WTC11 (cell line): ENCODE data around the gene TTLL5. TPM values are rescaled to one million over a fixed set of nuclear protein-coding genes. Genes with fewer than 3 reads are reported as not detected.

Source experiments
- ATAC-seq: fragments of 200-7000 bp; cut with Tn5 transposase; 2 replicates; pipeline ENCODE4 v1.10.0; 2021; ENCODE audit warnings: mild to moderate bottlenecking, moderate library complexity
- CTCF ChIA-PET: fragments of 300-600 bp; sonication (Branson Sonifier 250); formaldehyde crosslinking; loops from one replicate; lab custom pipeline; 2021; ENCODE audit warnings: antibody characterized with exemption; lab: Charles Lee
- POLR2A ChIA-PET: fragments of 350-600 bp; sonication (Branson Sonifier 250); formaldehyde crosslinking; loops from one replicate; lab custom pipeline; 2021; ENCODE audit warnings: antibody characterized with exemption; lab: Charles Lee
- DNase-seq: peaks from one replicate; pipeline ENCODE4 v3.0.0; 2021; ENCODE audit warnings: low spot score
- H3K27ac Mint-ChIP-seq: 2 replicates; pipeline ENCODE4 v1.8.0; 2021; ENCODE audit warnings: mixed read lengths
- H3K27me3 Mint-ChIP-seq: 2 replicates; pipeline ENCODE4 v1.8.0; 2021; ENCODE audit warnings: low read depth, mild to moderate bottlenecking, moderate library complexity, mixed read lengths
- H3K36me3 Mint-ChIP-seq: 2 replicates; pipeline ENCODE4 v1.8.0; 2021; ENCODE audit warnings: mixed read lengths
- H3K4me1 Mint-ChIP-seq: 2 replicates; pipeline ENCODE4 v1.8.0; 2022; ENCODE audit warnings: mixed read lengths
- H3K4me3 Mint-ChIP-seq: 2 replicates; pipeline ENCODE4 v1.8.0; 2021; ENCODE audit warnings: mild to moderate bottlenecking, moderate library complexity, mixed read lengths
- H3K9me3 Mint-ChIP-seq: 2 replicates; pipeline ENCODE4 v1.8.0; 2021; ENCODE audit warnings: mixed read lengths
- ATF1 ChIP-seq: sonication (generic); formaldehyde crosslinking; IDR thresholded peaks from 2 replicates; pipeline ENCODE4 v1.8.1; 2023; ENCODE audit warnings: mild to moderate bottlenecking, moderate library complexity, missing genetic modification reagents
- EMX1 ChIP-seq: fragments of 250-450 bp; sonication (Bioruptor Pico); IDR thresholded peaks from 2 replicates; pipeline ENCODE4 v1.8.0; 2021; ENCODE audit warnings: mild to moderate bottlenecking
- ESRRA ChIP-seq: sonication (generic); formaldehyde crosslinking; IDR thresholded peaks from 2 replicates; pipeline ENCODE4 v1.8.1; 2022; ENCODE audit warnings: mild to moderate bottlenecking, missing genetic modification reagents, borderline replicate concordance
- ETV6 ChIP-seq: sonication (generic); formaldehyde crosslinking; IDR thresholded peaks from 2 replicates; pipeline ENCODE4 v1.8.1; 2022; ENCODE audit warnings: mild to moderate bottlenecking, missing genetic modification reagents
- FOXJ3 ChIP-seq: sonication (generic); formaldehyde crosslinking; IDR thresholded peaks from 2 replicates; pipeline ENCODE4 v1.9.0; 2021; ENCODE audit warnings: missing genetic modification reagents, mild to moderate bottlenecking, borderline replicate concordance
- NFYB ChIP-seq: sonication (generic); formaldehyde crosslinking; conservative IDR thresholded peaks from 2 replicates; pipeline ENCODE4 v1.8.0; 2022; ENCODE audit warnings: low read depth, missing genetic modification reagents
- NR1H2 ChIP-seq: sonication (generic); formaldehyde crosslinking; IDR thresholded peaks from 2 replicates; pipeline ENCODE4 v1.9.0; 2021; ENCODE audit warnings: mild to moderate bottlenecking, moderate library complexity, missing genetic modification reagents
- RORB ChIP-seq: fragments of 250-450 bp; sonication (Bioruptor Pico); IDR thresholded peaks from 2 replicates; pipeline ENCODE4 v1.9.0; 2021; ENCODE audit warnings: mild to moderate bottlenecking
- SOX15 ChIP-seq: fragments of 250-450 bp; sonication (Bioruptor Pico); IDR thresholded peaks from 2 replicates; pipeline ENCODE4 v1.9.0; 2021; ENCODE audit warnings: mild to moderate bottlenecking
- ZNF121 ChIP-seq: sonication (generic); formaldehyde crosslinking; IDR thresholded peaks from 2 replicates; pipeline ENCODE4 v1.8.0; 2023; ENCODE audit warnings: missing genetic modification reagents
- ZNF423 ChIP-seq: fragments of 250-450 bp; sonication (Bioruptor Pico); IDR thresholded peaks from 2 replicates; pipeline ENCODE4 v2.1.2; 2022; ENCODE audit warnings: mild to moderate bottlenecking, moderate library complexity
- ZNF671 ChIP-seq: fragments of 250-450 bp; sonication (Bioruptor Pico); IDR thresholded peaks from 2 replicates; pipeline ENCODE4 v1.8.0; 2021; ENCODE audit warnings: mild to moderate bottlenecking
- total RNA-seq: library from RNA; stranded (reverse); gene quantifications from 3 replicates; pipeline ENCODE4 v1.2.3, GENCODE V29; 2021
- TF ChIP-seq, protein P1 (sequence below): sonication (generic); formaldehyde crosslinking; IDR thresholded peaks from 2 replicates; pipeline ENCODE4 v1.8.0; 2023; ENCODE audit warnings: missing genetic modification reagents
- TF ChIP-seq, protein P2 (sequence below): sonication (generic); formaldehyde crosslinking; IDR thresholded peaks from 2 replicates; pipeline ENCODE4 v1.8.1; 2022; ENCODE audit warnings: low read depth, mild to moderate bottlenecking, moderate library complexity, missing genetic modification reagents, borderline replicate concordance
- TF ChIP-seq, protein P3 (sequence below): sonication (generic); formaldehyde crosslinking; IDR thresholded peaks from 2 replicates; pipeline ENCODE4 v1.8.0; 2022; ENCODE audit warnings: mild to moderate bottlenecking, missing genetic modification reagents
- TF ChIP-seq, protein P4 (sequence below): sonication (generic); formaldehyde crosslinking; conservative IDR thresholded peaks from 2 replicates; pipeline ENCODE4 v1.8.1; 2022; ENCODE audit warnings: mild to moderate bottlenecking, missing genetic modification reagents
- TF ChIP-seq, protein P5 (sequence below): fragments of 250-450 bp; sonication (Bioruptor Pico); IDR thresholded peaks from 2 replicates; pipeline ENCODE4 v1.9.0; 2021; ENCODE audit warnings: moderate library complexity, mild to moderate bottlenecking, inconsistent platforms, borderline replicate concordance
- TF ChIP-seq, protein P6 (sequence below): fragments of 250-450 bp; sonication (Bioruptor Pico); IDR thresholded peaks from 2 replicates; pipeline ENCODE4 v1.9.0; 2021; ENCODE audit warnings: mild to moderate bottlenecking
- TF ChIP-seq, protein P7 (sequence below): sonication (generic); formaldehyde crosslinking; IDR thresholded peaks from 2 replicates; pipeline ENCODE4 v1.8.1; 2022; ENCODE audit warnings: mild to moderate bottlenecking, moderate library complexity, missing genetic modification reagents
- TF ChIP-seq, protein P8 (sequence below): sonication (generic); formaldehyde crosslinking; IDR thresholded peaks from 2 replicates; pipeline ENCODE4 v1.8.1; 2023; ENCODE audit warnings: mild to moderate bottlenecking, missing genetic modification reagents

TTLL5 gene
- total RNA-seq, 1 experiment from 2014 or later = 39.6 TPM

DNA sequence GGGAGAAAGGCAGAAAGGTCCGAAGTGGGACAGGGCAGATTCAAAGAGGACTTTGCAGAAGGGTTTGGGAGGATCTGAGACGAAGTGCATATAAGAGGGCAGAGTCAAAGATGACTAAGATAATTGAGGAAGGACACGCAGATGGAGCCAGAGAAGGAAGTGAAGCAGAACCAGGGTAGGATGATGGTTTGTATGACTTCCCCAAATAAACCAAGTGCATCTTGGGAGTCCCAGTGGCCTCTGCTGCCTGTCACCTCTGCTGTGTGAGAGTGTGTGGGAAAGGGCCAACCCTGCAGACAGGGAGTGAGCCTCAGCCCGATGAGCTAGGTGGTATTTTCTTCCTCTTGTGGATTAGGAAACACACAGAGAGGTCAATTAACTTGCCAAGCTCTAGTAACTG lies 45.8 kb upstream of the TTLL5 start (continued):
- TF ChIP-seq FOXJ3 (CRISPR knock-in tag) (no peak), ATF1 (CRISPR knock-in tag) (no peak), ESRRA (CRISPR knock-in tag) (no peak), NR1H2 (CRISPR knock-in tag) (no peak), EMX1 (CRISPR knock-in tag) (no peak), ZNF121 (CRISPR knock-in tag) (no peak), SOX15 (CRISPR knock-in tag) (no peak), ZNF423 (CRISPR knock-in tag) (no peak)
- TF ChIP-seq, protein P1, sequence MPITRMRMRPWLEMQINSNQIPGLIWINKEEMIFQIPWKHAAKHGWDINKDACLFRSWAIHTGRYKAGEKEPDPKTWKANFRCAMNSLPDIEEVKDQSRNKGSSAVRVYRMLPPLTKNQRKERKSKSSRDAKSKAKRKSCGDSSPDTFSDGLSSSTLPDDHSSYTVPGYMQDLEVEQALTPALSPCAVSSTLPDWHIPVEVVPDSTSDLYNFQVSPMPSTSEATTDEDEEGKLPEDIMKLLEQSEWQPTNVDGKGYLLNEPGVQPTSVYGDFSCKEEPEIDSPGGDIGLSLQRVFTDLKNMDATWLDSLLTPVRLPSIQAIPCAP = no peak
- TF ChIP-seq, all 79 proteins: peak for 0

DNA sequence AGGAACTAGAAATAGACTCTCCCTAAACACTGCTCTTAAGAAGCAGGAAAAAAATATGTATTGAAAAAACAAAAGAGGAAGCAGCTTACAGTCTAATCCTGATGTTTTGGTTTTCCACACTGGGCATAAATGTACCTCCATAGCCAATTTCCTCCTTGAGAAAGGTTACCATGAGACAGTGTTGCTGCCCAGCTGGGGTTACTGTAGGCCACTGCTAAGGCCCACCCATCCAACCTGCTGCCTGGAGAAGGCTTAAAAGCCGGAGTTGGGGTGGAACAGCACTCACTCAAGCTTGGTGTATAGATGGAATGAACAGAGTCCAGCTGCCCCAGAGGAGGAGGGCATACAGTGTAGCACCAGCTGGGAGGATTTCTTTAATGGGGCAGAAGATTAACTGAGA lies 41.5 kb upstream of the TTLL5 start:
- Mint-ChIP-seq H3K9me3 (no peaks in the 10 kb centered on the region), H3K4me3 (no peak overlapping the region), H3K36me3 (no peaks in the 10 kb centered on the region), H3K4me1 (no peaks in the 10 kb centered on the region), H3K27me3 (no peaks in the 10 kb centered on the region; the same call in 1 of the 2 replicates), H3K27ac (no peak overlapping the region)
- no peak for ATAC-seq
- no peak for DNase-seq
- CTCF ChIA-PET = interaction anchor here (0.7 to 1.7 kb wide), 3 partner anchors 35 to 288 kb away, joined by 3 to 6 read pairs (median 4); no protein-coding TSS in a partner anchor
- no peak for TF ChIP-seq ZNF671
- no peak for TF ChIP-seq RORB
- TF ChIP-seq NFYB (CRISPR knock-in tag) = no peak
- no peak for TF ChIP-seq ETV6 (CRISPR knock-in tag)
- TF ChIP-seq, protein P2, sequence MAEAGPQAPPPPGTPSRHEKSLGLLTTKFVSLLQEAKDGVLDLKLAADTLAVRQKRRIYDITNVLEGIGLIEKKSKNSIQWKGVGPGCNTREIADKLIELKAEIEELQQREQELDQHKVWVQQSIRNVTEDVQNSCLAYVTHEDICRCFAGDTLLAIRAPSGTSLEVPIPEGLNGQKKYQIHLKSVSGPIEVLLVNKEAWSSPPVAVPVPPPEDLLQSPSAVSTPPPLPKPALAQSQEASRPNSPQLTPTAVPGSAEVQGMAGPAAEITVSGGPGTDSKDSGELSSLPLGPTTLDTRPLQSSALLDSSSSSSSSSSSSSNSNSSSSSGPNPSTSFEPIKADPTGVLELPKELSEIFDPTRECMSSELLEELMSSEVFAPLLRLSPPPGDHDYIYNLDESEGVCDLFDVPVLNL (CRISPR knock-in tag) = no peak
- no peak for TF ChIP-seq ZNF121 (CRISPR knock-in tag)
- TF ChIP-seq, protein P3, sequence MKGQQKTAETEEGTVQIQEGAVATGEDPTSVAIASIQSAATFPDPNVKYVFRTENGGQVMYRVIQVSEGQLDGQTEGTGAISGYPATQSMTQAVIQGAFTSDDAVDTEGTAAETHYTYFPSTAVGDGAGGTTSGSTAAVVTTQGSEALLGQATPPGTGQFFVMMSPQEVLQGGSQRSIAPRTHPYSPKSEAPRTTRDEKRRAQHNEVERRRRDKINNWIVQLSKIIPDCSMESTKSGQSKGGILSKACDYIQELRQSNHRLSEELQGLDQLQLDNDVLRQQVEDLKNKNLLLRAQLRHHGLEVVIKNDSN (CRISPR knock-in tag) = no peak
- TF ChIP-seq, protein P4, sequence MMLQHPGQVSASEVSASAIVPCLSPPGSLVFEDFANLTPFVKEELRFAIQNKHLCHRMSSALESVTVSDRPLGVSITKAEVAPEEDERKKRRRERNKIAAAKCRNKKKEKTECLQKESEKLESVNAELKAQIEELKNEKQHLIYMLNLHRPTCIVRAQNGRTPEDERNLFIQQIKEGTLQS (CRISPR knock-in tag) = no peak
- TF ChIP-seq, protein P5, sequence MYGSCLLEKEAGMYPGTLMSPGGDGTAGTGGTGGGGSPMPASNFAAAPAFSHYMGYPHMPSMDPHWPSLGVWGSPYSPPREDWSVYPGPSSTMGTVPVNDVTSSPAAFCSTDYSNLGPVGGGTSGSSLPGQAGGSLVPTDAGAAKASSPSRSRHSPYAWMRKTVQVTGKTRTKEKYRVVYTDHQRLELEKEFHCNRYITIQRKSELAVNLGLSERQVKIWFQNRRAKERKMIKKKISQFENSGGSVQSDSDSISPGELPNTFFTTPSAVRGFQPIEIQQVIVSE (CRISPR knock-in tag) = no peak
- TF ChIP-seq, protein P6, sequence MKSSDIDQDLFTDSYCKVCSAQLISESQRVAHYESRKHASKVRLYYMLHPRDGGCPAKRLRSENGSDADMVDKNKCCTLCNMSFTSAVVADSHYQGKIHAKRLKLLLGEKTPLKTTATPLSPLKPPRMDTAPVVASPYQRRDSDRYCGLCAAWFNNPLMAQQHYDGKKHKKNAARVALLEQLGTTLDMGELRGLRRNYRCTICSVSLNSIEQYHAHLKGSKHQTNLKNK (CRISPR knock-in tag) = no peak
- TF ChIP-seq, protein P7, sequence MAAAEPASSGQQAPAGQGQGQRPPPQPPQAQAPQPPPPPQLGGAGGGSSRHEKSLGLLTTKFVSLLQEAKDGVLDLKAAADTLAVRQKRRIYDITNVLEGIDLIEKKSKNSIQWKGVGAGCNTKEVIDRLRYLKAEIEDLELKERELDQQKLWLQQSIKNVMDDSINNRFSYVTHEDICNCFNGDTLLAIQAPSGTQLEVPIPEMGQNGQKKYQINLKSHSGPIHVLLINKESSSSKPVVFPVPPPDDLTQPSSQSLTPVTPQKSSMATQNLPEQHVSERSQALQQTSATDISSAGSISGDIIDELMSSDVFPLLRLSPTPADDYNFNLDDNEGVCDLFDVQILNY (CRISPR knock-in tag) = no peak
- TF ChIP-seq, protein P8, sequence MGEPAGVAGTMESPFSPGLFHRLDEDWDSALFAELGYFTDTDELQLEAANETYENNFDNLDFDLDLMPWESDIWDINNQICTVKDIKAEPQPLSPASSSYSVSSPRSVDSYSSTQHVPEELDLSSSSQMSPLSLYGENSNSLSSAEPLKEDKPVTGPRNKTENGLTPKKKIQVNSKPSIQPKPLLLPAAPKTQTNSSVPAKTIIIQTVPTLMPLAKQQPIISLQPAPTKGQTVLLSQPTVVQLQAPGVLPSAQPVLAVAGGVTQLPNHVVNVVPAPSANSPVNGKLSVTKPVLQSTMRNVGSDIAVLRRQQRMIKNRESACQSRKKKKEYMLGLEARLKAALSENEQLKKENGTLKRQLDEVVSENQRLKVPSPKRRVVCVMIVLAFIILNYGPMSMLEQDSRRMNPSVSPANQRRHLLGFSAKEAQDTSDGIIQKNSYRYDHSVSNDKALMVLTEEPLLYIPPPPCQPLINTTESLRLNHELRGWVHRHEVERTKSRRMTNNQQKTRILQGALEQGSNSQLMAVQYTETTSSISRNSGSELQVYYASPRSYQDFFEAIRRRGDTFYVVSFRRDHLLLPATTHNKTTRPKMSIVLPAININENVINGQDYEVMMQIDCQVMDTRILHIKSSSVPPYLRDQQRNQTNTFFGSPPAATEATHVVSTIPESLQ (CRISPR knock-in tag) = no peak
- POLR2A ChIA-PET = no interaction called here
